Putamen (tissue), 1 donor: ENCODE results near the gene SLC9A9.

Experiments
- DNase-seq: peaks from one replicate; pipeline ENCODE4 v3.0.0-alpha.2; 2016; ENCODE audit warnings: low spot score

Gene SLC9A9

DNA sequence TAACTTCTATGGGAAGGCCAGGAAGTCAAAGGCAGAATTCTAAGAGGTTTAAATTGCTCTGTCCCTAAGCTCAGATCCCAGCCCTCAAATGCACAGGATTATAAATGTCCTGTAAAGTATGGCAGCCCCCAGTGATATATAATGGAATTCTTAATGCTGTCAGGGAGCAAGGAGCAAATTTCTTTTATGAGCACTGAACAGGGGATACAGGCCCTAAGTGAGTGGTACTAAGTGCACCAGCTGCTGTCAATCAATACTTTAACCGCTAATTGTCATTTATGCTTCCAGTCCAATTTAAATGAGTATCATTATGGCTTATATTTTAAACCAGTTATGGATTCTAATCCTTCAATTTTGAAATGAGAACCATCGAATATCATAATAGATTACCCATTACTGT, 4.7 kb downstream of the SLC9A9 start:
- DNase-seq: no peak

DNA sequence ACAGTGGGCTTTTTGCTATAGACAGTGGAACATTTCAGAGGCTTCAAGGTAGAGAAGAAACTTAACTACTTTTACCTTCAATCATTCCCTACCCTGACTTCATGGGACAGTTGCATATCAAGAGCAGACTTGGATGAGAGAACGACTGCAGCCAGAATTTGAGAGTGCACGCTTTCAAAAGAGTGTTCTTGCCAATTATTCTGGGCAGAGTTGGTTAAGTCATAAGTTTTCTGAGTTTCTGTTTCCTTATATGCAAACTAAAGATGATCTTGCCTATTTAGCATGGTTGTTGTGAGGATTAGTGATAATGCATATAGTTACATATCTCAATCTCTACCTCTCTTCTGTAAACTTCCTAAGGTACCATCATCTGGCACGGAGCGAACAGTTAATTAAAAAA, 7.6 kb downstream of the SLC9A9 start:
- no peak for DNase-seq

DNA sequence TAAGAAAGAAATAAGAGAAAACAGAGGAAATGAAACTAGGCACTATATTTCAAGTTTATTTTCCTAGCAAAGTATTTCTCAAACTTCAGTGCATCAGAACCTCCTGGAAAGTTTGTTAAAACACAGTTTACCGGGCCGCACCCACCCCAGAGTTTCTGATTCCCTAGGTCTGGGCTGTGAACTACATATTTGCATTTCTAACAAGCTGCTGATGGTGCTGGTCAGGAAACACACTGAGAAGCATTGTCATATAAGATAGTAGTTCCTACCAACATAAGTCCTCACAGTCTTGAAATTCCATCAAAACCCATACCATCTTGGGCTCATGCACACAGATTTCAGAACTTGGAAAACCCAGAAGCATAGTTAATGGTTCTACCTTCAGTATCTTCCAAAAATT, 8.3 kb downstream of the SLC9A9 start:
- DNase-seq: no peak

DNA sequence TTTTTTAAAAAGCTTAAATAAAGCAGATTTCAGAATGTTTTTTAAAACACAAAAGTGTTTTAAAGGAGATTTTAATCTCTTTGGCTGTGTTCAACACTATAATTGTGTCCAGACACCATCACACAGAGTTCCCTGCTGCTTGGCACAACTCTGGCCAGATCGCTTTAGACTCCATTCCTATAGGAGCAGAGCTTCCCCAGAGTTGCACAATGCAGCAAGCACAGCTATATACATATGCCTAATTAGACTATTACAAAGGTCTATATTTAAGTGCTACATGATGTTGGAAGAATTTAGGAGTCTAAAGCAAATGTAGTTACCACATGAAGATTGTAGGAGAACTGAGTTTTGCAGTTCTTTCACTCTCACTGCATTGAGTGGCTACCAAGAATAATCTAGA, 11.2 kb downstream of the SLC9A9 start:
- DNase-seq: no peak

DNA sequence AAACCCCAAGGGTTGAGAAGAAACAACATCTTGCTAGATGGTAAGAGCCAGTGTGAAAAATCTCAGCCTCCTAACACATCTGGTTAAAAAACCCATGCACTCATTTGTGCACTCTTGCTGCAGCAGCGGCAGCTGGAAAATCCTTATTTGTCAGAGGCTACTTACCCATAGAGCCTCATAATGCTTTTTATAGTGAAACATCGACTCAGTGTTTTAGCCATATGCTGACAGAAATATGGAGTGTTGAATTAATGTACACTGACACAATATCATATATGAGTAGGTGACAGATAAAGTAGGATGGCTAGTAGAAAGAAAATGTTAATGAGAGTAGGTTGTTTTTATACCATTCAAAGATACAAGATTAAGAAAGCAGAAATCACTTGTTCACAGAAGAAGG, 13.0 kb downstream of the SLC9A9 start:
- DNase-seq: no peak

DNA sequence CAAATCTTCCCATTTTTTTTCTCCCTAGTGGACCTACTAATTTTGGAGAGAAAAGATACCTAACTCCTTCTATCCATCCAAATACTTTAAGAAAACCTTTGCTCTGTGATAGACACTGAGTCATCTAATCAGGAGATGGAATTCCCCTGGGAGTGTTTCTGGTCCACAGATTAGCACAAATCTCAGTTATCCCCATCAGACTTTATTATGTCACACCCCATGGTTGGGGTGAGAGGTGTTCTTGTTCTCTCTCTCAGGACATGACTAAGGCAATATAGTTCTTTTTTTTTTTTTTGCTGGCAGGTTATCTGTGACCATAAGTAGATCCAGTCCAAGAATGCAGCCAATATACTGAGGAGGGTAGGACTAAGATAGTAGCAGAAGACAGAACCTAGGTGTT, 15.8 kb downstream of the SLC9A9 start:
- no peak for DNase-seq

DNA sequence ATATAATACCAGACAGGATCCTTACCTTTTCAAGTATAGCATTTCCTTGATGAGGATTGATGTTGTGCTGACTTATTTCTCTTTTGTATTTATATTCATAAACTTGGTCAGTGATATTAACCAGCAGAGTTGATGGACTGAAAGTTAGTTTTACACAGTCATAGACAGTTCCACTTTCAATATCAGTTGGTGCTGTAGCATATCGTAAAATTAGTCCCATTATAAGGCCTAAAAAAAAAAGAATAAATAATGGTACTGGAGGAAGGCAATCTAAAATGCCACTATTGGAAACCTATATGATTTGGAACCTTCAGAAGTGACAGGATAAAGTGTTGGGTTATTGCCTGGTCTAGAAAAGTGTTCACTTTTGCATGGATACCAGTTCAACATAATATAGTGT, 16.3 kb downstream of the SLC9A9 start:
- no peak for DNase-seq

DNA sequence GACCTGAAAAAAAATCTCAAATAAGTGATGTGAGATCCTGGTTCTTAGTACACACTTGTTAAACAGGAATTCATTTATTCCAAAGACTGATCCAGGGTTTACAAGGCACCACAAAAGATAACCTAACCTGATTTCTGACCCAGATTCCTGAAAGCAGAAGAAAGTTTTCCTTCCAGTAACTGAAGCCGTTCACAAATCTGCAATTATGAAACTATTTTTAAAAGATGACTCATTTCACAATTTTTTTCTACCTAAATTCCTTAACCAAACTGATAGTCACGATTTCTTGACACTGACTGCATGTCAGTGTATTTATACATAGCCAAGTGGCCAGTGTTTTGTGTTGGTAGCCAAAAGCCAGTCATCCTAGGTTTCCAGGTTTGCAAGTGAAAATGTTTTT, 17.1 kb downstream of the SLC9A9 start:
- peak; percentile 61 for DNase-seq

DNA sequence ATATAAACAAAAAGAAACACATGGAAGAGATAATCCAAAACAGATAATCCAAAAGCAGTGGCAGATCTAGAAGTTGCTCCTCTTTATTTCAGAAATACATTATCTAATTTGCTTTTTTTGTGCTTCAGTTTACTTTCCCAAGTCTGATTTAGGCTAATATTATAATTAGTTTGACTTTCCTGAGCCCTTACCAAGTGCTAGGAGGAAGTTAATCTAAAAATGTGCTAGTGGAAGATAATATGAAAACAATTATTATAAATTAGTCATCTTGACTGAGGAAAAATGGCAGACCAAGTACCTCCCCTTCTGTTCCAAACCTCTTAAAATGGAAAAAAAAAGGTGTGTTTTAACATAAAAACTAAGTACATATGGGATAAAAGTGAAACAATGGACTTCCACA, 17.5 kb downstream of the SLC9A9 start:
- no peak for DNase-seq

DNA sequence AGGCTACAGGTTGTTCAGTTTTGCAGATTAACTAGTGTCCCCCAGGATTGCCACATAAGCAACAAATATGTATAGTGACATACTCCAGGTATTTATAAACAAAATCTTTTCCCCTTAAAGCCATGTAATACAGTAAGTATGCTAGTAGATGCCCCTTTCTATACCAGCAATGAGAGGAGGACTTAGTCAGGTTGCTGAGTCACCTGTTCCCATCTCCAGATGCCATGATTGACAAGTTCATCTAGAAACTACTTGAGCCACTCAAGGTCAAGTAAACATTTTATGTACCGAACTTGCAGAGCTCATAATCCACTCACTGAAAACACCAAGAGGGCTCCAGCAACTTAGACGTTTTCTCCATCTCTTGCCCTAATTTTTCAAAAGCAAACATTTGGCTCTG, 18.2 kb downstream of the SLC9A9 start:
- no peak for DNase-seq

DNA sequence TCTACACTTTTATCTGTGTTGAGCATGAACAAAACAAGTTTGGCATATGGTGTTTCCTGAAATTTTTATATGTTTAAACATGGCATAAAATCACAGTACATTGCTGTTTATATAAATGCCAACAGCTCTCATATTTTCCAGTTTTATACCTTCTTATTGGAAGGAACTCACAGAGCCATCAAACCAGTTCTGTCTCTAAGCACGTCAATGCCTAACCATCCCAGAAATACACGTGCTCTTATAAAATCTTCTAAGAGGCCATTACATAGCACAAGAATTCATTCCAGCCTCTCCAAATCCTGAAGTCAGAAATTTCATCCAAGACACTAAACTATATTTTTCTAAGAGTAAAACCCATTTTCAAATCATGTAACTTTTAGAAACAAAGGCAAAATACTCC, 20.8 kb downstream of the SLC9A9 start:
- no peak for DNase-seq

DNA sequence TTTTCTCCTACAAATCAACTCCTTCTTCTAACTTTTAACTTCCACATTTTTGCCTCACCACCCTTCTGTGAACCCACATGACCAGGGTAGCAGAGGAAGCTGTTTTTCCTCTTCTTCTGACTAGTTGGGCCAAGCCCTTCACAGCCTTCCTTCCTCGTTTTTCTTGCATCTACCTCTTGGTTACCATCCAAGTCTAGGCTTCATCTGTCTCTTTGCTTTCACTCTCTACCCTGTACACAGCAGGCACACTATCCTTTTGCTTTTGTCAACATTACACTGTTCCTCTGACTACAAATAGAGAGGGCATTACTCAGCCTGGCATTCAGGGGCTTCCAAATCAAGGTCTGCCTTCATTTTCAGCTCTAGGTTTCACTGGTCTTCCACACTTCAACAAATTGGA, 22.0 kb downstream of the SLC9A9 start:
- peak; percentile 49 for DNase-seq

DNA sequence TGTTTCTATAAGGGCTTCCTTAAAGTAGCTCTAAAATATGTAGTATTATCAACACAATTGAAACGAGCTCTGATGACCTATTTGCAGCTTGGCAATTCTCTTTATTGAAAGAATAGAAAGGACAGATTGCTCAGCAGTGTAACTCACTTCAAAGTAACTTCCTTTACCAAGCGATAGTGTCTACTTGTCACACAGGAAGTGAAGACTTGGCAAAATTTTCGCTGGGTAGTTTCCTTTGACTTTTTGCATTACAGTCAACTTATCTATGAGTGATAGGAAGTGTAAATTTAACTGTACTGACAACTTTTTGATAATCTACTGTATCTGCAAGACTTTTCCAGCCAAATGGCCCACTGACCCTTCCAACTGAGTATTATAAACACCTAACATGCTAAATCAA, 22.8 kb downstream of the SLC9A9 start:
- no peak for DNase-seq

DNA sequence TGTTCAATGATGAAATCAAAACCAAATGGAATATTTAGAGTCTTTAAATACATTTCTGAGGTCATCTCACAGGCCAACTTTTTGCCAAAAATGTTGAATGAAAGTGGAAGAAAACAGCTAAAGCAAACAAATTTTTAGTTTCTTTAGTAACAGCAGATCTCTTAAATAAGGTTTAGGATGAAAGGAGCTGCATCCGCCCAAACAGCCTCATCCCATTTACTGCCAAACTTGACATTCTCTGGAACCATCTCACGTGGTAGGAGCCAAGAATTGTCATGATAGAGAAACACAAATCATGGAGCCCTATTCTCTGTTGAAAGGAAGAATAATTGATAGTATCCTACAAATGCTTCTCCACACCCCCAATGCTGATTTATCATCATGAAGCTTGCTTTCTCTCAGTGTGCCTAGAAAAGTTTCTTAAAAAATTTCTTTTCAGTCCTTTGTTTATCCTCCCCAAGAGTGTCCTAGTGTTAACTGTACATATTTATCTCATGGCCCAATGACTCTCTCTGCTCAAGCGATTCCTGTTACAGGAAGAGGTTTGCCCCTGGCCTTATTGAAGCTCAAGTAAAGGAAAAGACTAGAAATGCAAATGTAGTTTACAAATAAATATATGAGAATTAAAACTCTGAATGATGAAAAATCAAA, 23.4 kb downstream of the SLC9A9 start:
- no peak for DNase-seq

DNA sequence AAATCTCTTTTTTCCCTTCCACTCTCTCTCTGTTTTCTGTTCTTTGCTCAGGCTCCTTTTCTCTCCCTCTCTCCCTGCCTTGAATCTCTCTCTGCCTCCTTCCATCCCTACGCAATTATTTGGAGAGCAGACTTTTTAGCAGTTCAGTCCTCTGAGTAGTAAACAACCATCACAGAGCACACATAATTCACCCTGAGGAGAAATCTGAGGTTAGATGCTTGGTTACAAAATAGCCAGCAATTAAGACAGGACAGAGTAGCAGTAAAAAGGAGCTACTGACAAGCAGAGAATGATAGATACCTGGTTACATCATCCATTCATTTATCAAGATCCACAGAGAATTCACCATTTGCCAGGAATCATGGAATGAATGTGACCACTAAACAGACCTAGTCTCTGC, 25.5 kb downstream of the SLC9A9 start:
- DNase-seq: no peak

DNA sequence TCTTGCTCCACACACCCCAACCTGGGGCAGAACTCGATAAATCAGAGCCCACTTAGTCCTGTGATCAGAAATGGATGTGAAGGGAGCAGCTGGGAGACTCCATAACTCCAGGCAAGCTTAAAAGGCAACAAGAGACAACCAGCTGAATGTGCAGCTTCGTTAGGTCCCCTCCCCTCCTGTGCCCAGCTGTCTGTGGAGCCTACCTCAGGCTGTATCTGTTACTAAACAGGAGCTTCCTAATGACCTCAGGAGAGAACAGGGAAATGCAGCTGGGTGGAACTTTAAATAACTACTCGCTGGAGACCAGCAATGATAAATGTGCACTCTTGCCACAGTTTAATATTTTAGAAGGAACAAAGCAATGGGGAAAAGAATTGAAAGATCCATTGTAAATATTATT, 25.9 kb downstream of the SLC9A9 start:
- no peak for DNase-seq

DNA sequence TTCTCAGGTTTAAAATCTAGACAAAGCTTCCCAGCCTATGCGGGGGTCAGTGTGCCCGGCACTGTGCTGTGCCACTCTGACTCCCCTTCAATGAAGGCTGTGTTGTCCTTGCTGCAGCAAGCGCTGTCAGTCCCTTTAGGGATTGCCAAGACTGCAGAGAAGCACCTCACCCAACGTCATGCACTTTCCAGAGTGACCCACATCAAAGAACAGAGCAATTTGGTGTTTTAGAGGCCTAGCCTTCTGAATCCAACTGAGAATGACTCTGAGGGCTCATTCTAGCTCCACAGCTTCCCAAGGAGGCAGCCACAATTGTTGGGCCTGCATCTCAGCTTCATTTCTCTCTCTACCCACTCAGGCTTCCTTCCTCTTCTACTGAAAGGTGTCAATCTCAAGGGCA, 26.4 kb downstream of the SLC9A9 start:
- no peak for DNase-seq

DNA sequence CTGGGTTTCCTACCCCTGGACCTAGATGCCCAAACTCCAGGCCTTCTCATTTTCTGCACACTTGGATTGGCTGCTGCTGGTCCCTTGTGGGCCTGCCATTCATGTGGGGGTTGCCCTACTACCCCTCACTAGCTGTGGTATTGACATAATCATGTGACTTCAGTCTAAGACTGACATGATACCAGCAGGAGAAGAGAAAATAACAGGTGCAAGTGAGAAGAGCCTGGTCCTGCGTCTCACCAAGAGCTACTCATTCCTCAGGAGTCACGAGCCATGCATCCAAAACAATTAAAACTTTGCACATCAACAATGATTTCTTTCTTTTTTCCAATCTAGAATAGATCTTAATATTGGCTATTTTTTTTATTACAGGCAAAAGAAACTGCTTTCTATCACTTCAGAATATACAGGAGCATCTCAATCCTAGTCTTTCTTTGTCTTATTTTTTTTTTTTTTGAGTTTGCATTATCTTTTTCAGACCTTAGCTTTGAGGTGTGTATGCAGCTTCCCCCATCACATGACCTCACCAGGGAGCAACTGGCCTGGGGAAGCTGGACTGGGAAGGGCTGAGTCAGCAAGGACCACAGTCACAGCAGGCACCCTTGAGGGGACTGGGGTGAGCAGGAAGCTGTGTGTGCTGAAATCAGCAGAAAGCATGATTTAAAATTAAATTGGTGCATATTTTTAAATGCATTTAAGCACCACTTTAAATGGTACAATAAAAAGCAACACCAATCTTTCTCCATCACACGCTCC, 27.6 kb downstream of the SLC9A9 start:
- no peak for DNase-seq

DNA sequence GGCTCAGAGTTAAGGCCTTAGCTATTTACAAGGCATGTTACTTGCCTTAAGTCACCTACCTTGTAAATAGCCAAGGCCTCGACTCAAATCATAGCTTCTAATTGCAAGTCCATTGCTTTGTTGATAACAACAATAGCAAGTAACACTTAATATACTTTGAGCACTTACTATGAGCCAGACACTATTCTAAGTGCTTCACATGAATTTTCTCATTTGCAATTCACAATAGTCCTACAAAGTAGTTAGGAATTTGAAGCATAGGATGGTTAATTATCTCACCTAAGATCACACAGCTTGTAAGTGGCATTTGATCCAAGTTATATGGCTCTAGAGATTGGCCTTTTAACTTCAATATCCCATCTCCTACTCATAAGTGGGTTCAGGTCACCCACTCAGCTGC, 28.4 kb downstream of the SLC9A9 start:
- DNase-seq: no peak

DNA sequence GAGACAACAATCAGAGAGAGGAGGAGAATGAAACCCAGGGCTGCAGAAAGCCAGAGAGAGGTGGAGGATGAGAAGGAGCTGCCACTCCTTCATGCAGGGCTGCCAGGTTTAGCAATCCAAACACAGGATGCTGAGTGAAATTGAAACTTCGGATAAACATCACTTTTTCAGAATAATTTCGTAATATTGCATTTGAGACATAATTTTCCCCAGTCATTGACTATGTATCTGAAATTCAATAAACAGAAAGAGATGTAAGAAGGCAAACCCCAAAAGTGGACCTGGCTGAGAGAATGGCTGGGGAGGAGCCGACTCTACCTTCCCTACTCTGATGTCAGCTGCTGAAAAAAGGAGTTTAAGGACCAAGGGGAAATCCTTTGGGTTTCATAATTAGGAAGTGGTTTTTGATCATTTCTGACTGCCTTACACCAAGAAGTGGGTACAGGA, 33.8 kb downstream of the SLC9A9 start:
- no peak for DNase-seq

DNA sequence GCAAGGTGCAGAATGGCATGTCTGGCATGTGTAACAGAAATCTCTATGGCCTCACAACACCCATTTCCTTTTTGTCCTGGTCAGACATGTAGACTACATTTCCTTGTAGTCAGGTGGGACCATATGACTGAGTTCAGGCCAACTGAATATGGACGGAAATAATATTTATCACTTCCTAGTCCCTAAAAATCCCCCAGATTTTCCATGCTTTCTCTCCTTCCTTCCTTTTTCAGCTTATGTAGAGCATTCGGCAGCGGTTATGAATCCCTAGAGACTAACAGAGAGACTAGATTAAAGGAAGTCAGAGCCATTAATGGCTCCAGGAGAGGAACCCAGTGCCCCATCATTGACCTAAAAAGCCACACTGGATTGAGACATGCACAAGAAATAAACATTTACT, 35.8 kb downstream of the SLC9A9 start:
- DNase-seq: no peak

DNA sequence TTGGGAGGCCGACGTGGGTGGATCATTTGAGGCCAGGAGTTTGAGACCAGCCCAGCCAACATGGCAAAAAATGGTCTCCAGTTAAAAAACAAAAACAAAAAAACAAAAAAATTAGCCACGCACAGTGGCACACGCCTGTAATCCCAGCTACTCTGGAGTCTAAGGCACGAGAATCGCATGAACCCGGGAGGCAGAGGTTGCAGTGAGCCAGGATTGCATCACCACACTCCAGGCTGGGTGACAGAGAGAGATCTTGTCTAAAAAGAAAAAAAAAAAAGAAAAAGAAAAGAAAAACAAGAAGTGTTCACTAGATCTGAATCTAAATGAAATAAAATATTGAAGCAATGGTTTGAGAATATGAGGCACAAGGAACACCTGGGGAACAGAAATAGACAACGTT, 36.7 kb downstream of the SLC9A9 start:
- DNase-seq: no peak

DNA sequence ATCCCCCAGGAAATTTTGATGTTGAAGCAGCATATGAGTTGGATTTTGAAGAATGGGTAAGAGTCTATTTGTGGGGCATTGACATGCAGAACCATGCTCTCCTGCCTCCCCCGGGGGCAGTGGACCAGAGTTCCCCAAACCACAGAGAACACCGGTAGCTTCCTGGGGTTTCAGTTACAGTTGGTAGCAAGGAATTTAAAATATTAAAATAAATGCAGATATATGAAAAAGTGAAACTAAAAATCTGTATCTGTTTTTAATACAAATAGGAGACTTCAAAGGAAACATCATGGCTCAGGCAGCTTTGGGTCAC, 37.4 kb downstream of the SLC9A9 start:
- no peak for DNase-seq
